Stimulated activated CD4-positive, alpha-beta T cell treated with anti-CD3 and anti-CD28 coated beads, Interleukin-2, amount 100 ng/mL, for 4 hours (primary cell): ENCODE results near the gene IL3RA.
"Not testable (repeated sequence)": the region's sequence is repeated elsewhere in the genome, so short reads cannot be mapped to it uniquely, and the experiment has no call there.

Experiments
- DNase-seq: peaks from one replicate; pipeline ENCODE4 v3.0.0-alpha.2; 2020; ENCODE audit warnings: low read depth

IL3RA gene

DNA sequence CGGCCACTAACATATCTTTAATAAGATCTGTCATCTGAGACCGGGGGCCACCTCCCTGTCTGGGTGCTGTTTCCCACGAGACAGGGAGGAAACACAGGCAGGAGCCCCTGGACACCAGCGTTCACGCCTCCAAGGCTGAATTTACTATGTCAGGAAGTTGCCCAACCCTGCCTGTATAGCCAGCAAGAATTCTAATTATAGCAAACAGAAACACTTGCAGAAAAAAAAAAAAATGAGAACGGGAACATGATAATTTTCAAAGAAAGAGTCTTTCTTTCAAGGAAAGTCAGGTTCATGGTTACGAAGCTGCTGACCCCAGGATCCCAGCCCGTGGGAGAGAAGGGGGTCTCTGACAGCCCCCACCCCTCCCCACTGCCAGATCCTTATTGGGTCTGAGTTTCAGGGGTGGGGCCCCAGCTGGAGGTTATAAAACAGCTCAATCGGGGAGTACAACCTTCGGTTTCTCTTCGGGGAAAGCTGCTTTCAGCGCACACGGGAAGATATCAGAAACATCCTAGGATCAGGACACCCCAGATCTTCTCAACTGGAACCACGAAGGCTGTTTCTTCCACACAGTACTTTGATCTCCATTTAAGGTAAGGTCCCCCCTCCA is at the start of gene IL3RA:
Gene IL3RA (plus strand): TSS at position 455 of the 613 bp plus-strand sequence. CDS start 4,981 bp downstream, outside the sequence.
- no peak for DNase-seq

DNA sequence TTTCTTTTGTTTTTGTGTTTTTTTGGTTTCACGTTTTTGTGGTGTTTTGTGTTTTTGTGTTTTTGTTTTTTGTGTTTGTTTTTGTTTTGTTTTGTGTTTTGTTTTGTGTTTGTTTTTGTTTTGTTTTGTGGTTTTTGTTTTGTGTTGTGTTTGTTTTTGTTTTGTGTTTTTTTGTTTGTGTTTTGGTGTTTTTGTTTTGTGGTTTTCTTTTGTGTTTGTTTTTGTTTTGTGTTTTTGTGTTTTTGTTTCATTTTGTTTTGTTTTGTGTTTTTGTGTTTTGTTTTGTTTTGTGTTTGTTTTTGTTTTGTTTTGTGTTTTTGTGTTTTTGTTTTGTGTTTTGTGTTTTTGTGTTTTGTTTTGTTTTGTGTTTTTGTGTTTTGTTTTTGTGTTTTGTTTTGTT is 47.0 kb upstream of the IL3RA start:
- no peak for DNase-seq

DNA sequence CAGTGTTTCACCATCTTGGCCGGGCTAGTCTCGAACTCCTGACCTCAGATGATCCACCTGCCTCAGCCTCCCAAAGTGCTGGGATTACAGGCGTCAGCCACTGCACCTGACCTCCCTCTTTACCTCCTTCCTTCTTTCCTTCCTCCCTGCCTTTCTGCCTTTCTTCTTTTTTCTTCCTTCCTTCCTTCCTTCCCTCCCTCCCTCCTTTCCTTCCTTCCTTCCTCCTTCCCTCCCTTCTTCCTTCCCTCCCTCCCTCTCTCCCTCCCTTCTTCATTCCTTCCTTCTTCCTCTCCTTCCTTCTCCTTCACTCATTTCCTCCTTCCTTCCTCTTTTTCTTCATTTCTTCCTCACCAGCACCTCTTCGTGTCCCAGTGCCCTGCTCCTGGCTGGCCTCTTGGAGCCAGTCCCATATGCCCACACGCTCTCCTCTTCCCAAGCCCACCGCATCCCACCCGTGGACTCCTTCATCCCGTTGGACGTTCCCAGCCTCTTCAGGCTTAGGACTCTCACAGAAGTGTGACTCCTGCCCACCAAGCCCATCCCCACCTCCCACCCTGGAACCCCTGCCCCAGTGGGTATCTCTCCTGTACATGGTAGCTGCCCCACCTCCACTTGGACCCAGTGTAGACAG is 45.4 kb upstream of the IL3RA start:
- no peak for DNase-seq

DNA sequence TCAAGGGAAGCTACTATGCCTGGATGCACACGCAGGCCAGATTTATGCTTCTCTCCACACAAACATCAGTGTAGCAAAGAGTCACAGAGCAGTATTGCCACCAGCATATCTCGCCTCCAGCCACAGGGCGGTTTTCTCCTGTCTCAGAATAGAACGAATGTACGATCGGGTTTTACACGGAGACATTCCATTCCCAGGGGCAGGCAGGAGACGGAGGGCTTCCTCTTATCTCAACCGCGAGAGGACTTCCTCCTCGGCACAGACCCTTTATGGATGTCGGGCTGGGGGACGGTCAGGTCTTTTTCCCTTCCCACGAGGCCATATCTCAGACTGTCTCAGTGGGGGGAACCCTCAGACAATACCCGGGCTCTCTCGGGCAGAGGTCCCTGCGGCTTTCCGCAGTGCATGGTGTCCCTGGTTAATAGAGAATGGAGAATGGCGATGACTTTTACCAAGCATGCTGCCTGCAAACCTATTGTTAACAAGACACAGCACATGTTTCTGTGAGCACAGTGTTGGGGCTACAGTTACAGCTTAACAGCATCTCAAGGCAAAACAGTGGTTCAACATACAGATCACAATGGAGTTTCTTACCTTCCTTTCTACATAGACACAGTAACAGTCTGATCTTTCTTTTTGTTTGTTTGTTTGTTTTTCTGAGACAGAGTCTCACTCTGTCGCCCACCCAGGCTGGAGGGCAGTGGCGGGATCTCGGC is 43.9 kb upstream of the IL3RA start:
- DNase-seq: no peak

DNA sequence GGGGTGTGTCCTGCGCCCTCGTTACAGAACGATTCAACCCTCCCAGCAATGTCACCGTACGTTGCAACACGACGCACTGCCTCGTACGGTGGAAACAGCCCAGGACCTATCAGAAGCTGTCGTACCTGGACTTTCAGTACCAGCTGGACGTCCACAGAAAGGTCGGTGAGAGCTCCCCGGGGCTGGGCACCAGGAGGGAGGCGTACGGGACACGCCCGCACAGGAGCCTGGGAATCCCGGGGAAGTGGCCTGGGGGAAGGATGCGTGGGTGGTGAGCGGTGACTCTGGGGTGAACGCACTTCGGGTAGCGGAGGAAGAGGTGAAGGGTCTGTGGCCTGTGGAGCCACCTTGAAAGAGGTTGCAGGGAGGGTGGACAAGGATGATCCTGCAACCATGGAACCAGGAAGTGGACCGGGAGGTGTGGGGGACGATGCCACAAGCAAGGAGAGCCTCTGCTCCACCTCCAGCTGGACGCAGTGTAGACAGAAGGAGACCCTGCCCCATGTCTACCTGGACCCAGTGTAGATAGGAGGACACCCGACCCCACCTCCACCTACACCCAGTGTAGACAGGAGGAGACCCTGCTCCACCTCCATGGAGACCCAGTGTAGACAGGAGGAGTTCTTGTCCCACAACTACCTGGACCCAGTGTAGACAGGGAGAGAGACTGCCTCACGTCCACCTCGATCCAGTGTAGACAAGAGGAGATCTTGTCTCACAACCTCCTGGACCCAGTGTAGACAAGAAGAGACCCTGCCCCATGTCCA is 42.1 kb upstream of the IL3RA start:
- no peak for DNase-seq

DNA sequence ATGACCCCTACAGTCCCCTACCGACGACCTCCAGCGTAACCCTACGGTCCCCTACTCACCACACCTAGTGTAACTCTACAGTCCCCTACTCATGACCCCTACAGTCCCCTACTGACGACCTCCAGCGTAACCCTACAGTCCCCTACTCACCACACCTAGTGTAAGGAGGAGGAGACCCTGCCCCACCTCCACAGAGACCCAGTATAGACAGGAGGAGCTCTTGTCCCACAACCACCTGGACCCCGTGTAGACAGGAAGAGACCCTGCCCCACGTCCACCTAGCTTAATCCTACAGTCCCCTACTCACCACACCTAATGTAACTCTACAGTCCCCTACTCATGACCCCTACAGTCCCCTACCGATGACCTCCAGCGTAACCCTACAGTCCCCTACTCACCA is 41.0 kb upstream of the IL3RA start:
- no peak for DNase-seq

DNA sequence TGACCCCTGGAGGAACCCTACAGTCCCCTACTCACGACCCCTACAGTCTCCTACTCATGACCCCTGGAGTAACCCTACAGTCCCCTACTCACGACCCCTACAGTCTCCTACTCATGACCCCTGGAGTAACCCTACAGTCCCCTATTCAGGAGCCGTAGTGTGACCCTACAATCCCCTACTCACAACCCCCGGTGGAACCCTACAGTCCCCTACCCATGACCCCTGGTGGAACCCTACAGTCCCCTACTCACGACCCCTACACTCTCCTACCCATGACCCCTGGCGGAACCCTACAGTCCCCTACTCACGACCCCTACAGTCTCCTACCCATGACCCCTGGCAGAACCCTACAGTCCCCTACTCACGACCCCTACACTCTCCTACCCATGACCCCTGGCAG is 39.0 kb upstream of the IL3RA start:
- not testable (repeated sequence) for DNase-seq

DNA sequence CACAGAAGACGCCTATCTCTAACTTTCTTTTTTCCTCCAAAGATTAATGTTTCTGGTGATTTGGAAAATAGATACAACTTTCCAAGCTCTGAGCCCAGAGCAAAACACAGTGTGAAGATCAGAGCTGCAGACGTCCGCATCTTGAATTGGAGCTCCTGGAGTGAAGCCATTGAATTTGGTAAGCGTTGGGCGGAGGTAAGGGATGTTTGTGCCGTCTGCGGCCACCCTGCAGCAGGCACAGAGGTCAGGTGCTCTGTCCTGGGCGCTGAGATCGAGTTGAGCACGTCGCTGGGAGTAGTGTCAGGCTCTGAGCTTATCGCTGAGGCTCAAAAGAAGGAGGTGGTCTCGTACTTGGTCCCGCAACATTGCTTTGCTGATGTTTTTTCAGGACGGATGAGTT is 36.1 kb upstream of the IL3RA start:
- no peak for DNase-seq

DNA sequence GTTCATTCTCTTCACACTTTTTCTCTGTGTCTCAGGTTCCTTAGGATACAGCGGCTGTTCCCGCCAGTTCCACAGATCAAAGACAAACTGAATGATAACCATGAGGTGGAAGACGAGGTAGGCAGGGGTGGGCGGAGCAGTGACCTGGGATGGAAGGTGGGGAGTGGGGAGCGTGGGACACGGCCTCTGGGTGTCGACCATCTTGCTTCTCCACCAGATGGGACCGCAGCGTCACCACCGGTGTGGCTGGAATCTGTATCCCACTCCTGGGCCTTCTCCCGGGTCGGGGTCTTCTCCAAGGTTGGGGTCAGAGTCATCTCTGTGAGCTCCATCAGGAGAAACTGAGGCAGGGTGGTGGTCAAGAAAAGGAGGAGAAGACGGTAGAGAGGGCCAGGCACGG is 31.2 kb upstream of the IL3RA start:
- no peak for DNase-seq

DNA sequence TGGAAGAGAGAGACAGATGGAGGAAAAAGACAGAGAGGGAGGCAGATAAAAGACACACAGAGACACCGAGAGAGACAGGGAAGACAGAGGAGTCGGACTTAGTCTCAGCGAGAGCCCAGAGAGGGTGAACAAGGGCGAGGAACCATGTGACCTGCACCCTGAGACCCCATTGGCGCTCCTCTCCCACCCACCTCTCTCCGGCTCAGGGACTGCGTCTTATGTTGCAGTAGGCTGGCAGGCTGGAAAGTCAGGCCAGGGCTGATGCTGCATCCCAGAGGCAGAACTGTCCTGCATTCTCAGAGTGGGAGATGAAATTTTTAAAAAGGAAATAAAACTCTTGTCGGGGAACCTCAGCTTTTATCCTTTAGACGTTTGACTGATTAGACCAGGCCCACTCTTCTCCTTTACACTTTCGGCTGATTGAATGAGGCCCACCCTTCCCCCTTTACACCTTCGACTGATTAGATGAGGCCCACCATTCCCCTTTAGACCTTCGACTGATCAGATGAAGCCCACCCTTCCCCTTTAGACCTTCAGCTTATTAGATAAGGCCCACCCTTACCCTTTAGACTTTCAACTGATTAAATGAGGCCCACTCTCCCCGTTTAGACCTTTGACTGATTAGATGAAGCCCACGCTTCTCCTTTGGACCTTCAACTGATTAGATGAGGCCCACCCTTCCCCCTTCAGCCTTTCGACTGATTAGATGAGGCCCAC is 29.5 kb upstream of the IL3RA start:
- no peak for DNase-seq

DNA sequence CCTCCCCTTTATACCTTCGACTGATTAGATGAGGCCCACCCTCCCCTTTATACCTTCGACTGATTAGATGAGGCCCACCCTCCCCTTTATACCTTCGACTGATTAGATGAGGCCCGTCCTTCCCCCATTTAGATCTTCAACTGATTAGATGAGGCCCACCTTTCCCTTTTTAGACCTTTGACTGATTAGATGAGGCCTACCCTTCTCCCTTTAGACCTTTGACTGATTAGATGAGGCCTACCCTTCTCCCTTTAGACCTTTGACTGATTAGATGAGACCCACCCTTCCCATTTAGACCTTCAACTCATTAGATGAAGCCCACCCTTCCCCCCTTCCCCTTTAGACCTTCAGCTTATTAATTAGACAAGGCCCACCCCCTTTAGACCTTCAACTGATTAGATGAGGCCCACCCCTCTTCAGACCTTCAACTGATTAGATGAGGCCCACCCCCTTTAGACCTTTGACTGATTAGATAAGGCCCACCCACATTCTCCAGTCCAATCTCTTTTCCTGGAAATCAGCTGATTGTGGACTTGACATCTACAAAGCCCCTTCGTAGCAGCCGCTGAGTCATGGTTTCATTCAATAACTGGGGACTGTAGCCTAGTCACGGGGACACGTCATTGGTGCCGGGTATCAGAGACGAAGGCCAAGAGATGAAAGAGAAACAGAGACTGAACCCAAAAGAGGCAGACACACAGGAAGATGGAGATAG is 28.8 kb upstream of the IL3RA start:
- DNase-seq: no peak

DNA sequence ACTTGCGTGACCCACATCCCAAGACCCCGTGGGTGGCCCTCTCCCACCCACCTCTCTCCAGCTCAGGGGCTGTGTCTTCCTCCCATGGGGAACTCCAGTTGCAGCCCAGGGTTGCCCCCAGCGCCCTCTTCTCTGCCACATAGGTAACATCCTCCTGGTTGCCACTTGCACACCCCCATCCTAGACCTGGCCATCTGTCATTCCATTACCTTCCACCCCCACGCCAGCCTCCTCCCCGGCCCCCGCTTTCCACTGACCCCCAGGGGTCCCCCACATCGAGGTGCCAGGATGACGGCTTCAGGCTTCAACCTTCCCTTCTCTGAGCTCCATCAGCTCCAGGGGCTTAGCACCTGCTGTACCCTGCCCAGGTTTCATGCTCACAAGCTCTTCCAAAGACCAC is 28.1 kb upstream of the IL3RA start:
- DNase-seq: no peak

DNA sequence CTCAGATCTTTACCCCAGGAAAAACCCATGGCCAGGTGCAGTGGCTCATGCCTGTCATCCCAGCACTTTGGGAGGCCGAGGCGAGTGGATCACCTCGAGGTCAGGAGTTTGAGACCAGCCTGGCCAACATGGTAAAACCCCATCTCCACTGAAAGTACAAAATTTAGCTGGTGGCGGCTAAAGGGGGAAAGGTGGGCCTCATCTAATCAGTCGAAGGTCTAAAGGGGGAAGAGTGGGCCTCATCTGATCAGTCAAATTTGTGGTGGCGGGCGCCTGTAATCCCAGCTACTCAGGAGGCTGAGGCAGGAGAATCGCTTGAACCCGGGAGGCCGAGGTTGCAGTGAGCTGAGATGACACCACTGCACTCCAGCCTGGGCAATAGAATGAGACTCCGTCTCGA is 27.7 kb upstream of the IL3RA start:
- DNase-seq: not testable (repeated sequence)

DNA sequence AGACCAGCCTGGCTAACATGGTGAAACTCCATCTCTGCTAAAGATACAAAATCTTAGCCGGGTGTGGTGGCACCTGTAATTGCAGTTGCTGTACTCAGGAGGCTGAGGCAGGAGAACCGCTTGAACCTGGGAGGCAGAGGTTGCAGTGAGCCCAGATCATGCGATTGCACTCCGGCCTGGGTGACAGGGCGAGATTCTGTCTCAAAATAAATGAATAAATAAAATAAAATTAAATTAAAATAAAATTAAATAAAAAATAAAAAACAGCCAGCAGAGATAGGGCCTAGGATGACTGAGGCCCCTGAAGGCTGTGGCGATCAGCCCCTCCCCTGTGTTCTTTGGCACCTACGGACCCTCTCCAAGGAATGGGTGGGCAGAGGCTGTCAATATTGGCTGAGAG is 22.8 kb upstream of the IL3RA start:
- no peak for DNase-seq

DNA sequence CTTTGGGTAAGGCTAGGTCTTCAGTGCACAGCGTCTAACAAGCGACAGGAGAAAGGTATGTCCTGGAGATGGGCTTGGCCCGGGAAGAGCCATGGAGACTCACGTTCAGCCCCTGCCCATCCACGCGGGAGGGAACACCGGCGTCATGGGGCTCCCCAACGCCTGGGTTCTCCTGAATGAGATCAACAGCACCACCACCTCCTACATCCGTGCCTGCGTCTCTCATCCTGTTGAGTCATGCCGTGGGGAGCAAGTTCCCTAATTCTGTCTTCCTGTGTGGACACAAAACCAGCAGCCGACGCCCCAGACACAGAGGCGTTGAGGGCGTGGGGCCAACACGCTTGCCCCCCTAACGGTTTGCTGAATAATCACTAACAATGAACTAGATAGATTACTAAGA is 20.1 kb upstream of the IL3RA start:
- DNase-seq: no peak

DNA sequence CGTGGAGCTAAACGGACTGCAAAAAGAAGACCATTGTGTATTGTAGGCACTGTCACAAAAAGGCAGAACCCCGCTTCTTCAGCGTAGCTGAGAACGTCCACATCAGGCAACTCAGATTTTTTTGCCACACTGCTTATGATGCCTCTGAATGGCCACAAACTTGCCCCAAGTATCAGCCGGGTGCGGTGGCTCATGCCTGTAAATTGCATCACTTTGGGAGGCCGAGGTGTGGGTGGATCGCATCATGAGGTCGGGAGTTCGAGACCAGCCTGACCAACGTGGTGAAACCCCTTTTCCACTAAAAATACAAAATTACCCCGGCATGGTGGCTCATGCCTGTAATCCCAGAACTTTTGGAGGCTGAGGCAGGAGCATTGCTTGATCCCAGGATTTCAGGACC is 14.9 kb upstream of the IL3RA start:
- no peak for DNase-seq

DNA sequence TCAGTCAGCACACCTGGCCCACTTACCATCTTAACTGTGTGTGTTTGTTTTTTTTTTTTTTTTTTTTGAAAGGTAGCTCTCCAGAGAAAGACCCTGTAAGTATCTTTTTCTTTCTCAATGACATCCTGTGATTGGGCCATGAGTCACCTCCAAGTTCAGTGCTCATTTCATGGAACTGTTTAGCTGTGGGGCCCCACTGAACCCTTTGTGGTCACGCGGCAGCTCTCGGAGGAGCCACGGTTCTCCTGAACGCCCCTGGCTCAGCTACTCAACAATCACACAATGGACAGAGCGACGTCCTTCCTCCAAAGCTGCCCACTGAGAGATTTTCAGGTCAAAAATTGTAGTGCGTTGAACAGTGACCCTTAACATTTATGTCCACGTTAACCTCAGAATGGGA is 14.2 kb upstream of the IL3RA start:
- no peak for DNase-seq

DNA sequence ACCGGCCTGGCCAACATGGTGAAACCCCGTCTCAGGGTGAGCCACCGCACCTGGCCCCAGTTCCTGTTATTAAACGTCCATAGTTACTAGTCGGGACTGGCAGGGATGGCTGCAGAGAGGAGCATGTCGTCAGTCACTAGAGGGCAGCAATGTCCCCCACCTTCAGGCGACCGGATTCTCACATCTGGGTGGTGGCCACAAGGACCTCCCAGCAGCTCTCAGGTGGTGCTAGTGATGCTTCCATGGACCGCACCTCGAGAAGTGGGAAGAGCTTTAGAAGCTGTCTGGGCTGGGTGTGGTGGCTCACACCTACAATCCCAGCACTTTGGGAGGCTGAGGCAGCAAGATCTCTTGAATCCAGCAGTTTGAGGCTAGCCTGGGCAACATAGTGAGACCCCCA is 13.3 kb upstream of the IL3RA start:
- peak; percentile 35 for DNase-seq

DNA sequence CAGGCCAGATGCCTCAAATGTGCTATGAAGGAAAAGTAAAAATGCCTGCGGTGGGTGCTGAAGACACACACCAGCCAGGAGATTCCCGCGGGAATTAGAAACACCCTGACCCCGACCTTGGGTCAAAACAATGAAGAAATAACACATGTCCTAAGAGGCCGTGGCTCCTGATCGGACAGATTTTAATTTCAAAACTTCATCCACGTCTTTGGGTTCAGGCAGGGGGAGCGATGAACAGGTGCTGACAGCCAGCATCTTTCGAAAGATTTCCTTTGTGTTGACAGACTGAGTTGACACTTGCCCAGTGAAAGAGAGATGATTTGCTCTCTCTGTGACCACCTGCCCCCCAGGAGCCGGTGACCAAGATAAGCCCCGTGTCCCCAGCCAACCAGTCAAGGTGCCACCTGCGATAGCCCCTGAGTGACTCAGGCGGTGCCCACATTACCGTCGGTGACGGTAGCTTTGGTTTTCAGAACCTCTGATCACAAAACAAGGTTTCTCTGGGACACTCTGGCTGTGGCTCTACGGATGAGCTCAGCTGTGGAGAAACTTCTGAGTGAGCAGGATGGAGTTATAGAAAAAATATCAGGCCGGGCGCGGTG is 11.0 kb upstream of the IL3RA start:
- DNase-seq: no peak

DNA sequence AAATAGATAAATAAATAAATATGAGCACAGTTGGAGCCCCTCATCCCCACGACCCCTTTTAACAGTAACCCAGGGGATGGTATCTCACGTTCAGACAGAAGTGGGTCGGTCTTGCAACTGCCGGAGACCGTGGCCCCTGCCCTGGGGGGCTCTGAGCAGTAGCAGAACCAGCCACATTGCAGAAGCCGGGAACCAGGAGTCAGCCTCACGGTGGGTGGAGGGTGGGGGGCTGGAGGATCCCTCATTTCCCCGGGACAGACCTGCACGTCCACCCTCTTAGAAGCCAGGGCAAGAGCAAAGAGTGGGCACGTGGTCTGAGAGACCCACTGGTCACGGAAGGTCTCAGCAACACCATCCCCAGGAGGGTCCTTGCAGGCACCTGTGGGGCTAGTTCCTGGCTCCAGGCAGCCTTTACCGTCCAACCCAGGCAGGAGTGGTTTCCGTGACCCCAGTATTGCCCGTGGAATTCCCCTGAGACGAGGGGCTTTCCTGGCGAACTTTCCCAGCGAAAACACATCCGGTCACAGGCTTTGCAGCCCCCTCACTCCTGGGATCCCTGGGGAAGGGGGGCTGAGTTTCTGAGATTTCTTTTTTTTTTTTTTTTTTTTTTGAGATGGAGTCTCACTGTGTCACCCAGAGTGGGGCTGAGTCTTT is 8.8 kb upstream of the IL3RA start:
- no peak for DNase-seq

DNA sequence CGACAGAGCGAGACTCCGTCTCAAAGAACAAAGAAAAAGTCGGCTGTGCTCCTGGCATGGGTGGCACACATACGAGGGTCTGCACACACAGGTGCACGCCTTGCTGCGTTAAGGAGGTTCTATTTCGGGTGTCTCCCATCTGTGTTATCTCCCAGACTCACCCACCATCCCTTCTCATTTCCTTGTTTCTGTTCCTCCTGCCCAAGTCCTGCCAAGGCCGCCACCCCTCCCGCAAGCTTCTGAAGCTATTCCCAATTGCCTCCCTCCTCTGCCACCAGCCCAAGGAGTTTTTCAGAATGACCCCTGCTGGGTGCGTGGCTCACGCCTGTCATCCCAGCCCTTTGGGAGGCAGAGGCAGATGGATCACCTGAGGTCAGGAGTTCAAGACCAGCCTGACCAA is 6.0 kb upstream of the IL3RA start:
- DNase-seq: no peak
